H9 (cell line): Measurements from ENCODE around the gene ZNF451. TPM values are rescaled to one million over a fixed set of nuclear protein-coding genes. Genes with fewer than 3 reads are reported as not detected.

Experiments
- DNase-seq: peaks from one replicate; pipeline ENCODE4 v3.0.0-alpha.2; 2017
- H2AFZ ChIP-seq: one replicate; pipeline ENCODE4 v1.6.1; 2013; ENCODE audit warnings: mild to moderate bottlenecking, low read length, control low read depth, moderate library complexity
- H2AK5ac ChIP-seq: 2 replicates; pipeline ENCODE4 v1.6.1; 2013; ENCODE audit warnings: low read length, control low read depth, mixed read lengths; ENCODE audit not compliant: insufficient read length
- H2BK120ac ChIP-seq: one replicate; pipeline ENCODE4 v1.6.1; 2013; ENCODE audit warnings: low read depth, mild to moderate bottlenecking, low read length, control low read depth, inconsistent platforms; ENCODE audit not compliant: poor library complexity, severe bottlenecking
- H2BK12ac ChIP-seq: 2 replicates; pipeline ENCODE4 v1.6.1; 2013; ENCODE audit warnings: low read length, control low read depth, mixed read lengths, low read depth; ENCODE audit not compliant: insufficient read length
- H2BK15ac ChIP-seq: 2 replicates; pipeline ENCODE4 v1.6.1; 2013; ENCODE audit warnings: low read depth, low read length, control low read depth
- H2BK20ac ChIP-seq: one replicate; pipeline ENCODE4 v1.6.1; 2013; ENCODE audit warnings: low read depth, mild to moderate bottlenecking, low read length, control low read depth, inconsistent platforms; ENCODE audit not compliant: poor library complexity, severe bottlenecking
- H2BK5ac ChIP-seq: 2 replicates; pipeline ENCODE4 v1.6.1; 2013; ENCODE audit warnings: low read length, control low read depth, mixed read lengths; ENCODE audit not compliant: insufficient read length
- H3K14ac ChIP-seq: 2 replicates; pipeline ENCODE4 v1.6.1; 2013; ENCODE audit warnings: low read length, control low read depth; ENCODE audit not compliant: insufficient read depth
- H3K18ac ChIP-seq: 2 replicates; pipeline ENCODE4 v1.6.1; 2013; ENCODE audit warnings: low read depth, mild to moderate bottlenecking, mixed read lengths, low read length, control low read depth; ENCODE audit not compliant: insufficient read length
- H3K23ac ChIP-seq: 2 replicates; pipeline ENCODE4 v1.6.1; 2013; ENCODE audit warnings: low read length, control low read depth, mixed read lengths, low read depth; ENCODE audit not compliant: insufficient read length
- H3K23me2 ChIP-seq: 2 replicates; pipeline ENCODE4 v1.6.1; 2013; ENCODE audit warnings: low read depth, mild to moderate bottlenecking, mixed read lengths, low read length, control low read depth; ENCODE audit not compliant: insufficient read length, poor library complexity, severe bottlenecking
- H3K27ac ChIP-seq: 2 replicates; pipeline ENCODE4 v1.5.1; 2013; ENCODE audit warnings: low read length, control low read depth, mixed read lengths, low read depth; ENCODE audit not compliant: insufficient read length
- H3K27me3 ChIP-seq: 2 replicates; pipeline ENCODE4 v1.6.1; 2013; ENCODE audit warnings: low read length, control low read depth, inconsistent platforms; ENCODE audit not compliant: insufficient read depth
- H3K4ac ChIP-seq: 2 replicates; pipeline ENCODE4 v1.6.1; 2013; ENCODE audit warnings: low read depth, mild to moderate bottlenecking, control low read depth, inconsistent platforms, low read length, moderate library complexity
- H3K4me1 ChIP-seq: 2 replicates; pipeline ENCODE4 v1.6.1; 2013; ENCODE audit warnings: low read length, control low read depth, inconsistent platforms; ENCODE audit not compliant: insufficient read depth
- H3K4me2 ChIP-seq: 2 replicates; pipeline ENCODE4 v1.6.1; 2013; ENCODE audit warnings: low read length, control low read depth, mixed read lengths; ENCODE audit not compliant: insufficient read length, insufficient read depth
- H3K56ac ChIP-seq: 2 replicates; pipeline ENCODE4 v1.6.1; 2013; ENCODE audit warnings: low read depth, mild to moderate bottlenecking, mixed read lengths, low read length, control low read depth; ENCODE audit not compliant: insufficient read length
- H3K79me1 ChIP-seq: 2 replicates; pipeline ENCODE4 v1.6.1; 2013; ENCODE audit warnings: low read depth, mild to moderate bottlenecking, moderate library complexity, low read length, control low read depth, inconsistent platforms; ENCODE audit not compliant: insufficient read depth, poor library complexity, severe bottlenecking
- H3K79me2 ChIP-seq: 2 replicates; pipeline ENCODE4 v1.6.1; 2013; ENCODE audit warnings: low read length, control low read depth, inconsistent platforms; ENCODE audit not compliant: insufficient read depth
- H3K9ac ChIP-seq: 2 replicates; pipeline ENCODE4 v1.6.1; 2013; ENCODE audit warnings: low read length, control low read depth, mixed read lengths; ENCODE audit not compliant: insufficient read length; ENCODE audit errors: extremely low read depth
- H3K9me3 ChIP-seq: one replicate; pipeline ENCODE4 v1.6.1; 2013; ENCODE audit warnings: low read depth, low read length, inconsistent platforms; ENCODE audit not compliant: control insufficient read depth
- H3T11ph ChIP-seq: one replicate; pipeline ENCODE4 v1.6.1; 2013; ENCODE audit warnings: mild to moderate bottlenecking, low read length, control low read depth, inconsistent platforms
- H4K20me1 ChIP-seq: one replicate; pipeline ENCODE4 v1.6.1; 2013; ENCODE audit not compliant: control insufficient read depth, insufficient read length, insufficient read depth
- H4K5ac ChIP-seq: 2 replicates; pipeline ENCODE4 v1.6.1; 2013; ENCODE audit warnings: low read depth, mild to moderate bottlenecking, mixed read lengths, low read length, control low read depth; ENCODE audit not compliant: insufficient read length
- H4K8ac ChIP-seq: replicated peaks from 2 replicates; pipeline ENCODE4 v1.6.1; 2013; ENCODE audit warnings: low read length, control low read depth, mixed read lengths, low read depth; ENCODE audit not compliant: insufficient read length
- H4K91ac ChIP-seq: 2 replicates; pipeline ENCODE4 v1.6.1; 2013; ENCODE audit warnings: low read depth, mild to moderate bottlenecking, moderate library complexity, mixed read lengths, low read length, control low read depth; ENCODE audit not compliant: insufficient read length
- H3K27ac Mint-ChIP-seq, 3 experiments: 2 replicates in 2 of 3; 3 replicates in 1 of 3; pipeline ENCODE4 v1.8.0; 2020 to 2021; ENCODE audit warnings: mixed read lengths in 3 of 3, mild to moderate bottlenecking in 1 of 3, moderate library complexity in 1 of 3
- H3K27me3 Mint-ChIP-seq: 2 replicates; pipeline ENCODE4 v1.8.0; 2021; ENCODE audit warnings: low read depth, mild to moderate bottlenecking, moderate library complexity, mixed read lengths
- H3K36me3 Mint-ChIP-seq, 3 experiments: 2 replicates in 2 of 3; 3 replicates in 1 of 3; pipeline ENCODE4 v1.8.0; 2020 to 2021; ENCODE audit warnings: low read depth in 3 of 3, mixed read lengths in 3 of 3; ENCODE audit not compliant: insufficient read depth in 1 of 3
- H3K4me1 Mint-ChIP-seq, 2 experiments: 2 replicates each; pipeline ENCODE4 v1.8.0; 2020; ENCODE audit warnings: mixed read lengths in 2 of 2
- H3K4me3 Mint-ChIP-seq, 2 experiments: 2 replicates in 1 of 2; 3 replicates in 1 of 2; pipeline ENCODE4 v1.8.0; 2020 to 2021; ENCODE audit warnings: mild to moderate bottlenecking in 2 of 2, mixed read lengths in 2 of 2, moderate library complexity in 1 of 2
- H3K9me3 Mint-ChIP-seq, 2 experiments: 2 replicates in 1 of 2; 3 replicates in 1 of 2; pipeline ENCODE4 v1.8.0; 2020; ENCODE audit warnings: mild to moderate bottlenecking in 2 of 2, mixed read lengths in 2 of 2, moderate library complexity in 1 of 2
- CTCF ChIP-seq: fragments of 200-600 bp; sonication (generic); conservative IDR thresholded peaks from 3 replicates; pipeline ENCODE4 v1.8.0; 2021; ENCODE audit warnings: antibody characterized with exemption, mild to moderate bottlenecking
- WGBS: extraction: QIAGEN DNeasy Blood & Tissue Kit; methylation state at CpG from one replicate; pipeline ENCODE4 v1.1.7; 2013; ENCODE audit warnings: missing lambda C conversion rate, low lambda C conversion rate, mixed read lengths; ENCODE audit not compliant: insufficient read length; ENCODE audit errors: extremely low coverage; 5-methylcytosine and 5-hydroxymethylcytosine counted together
- total RNA-seq: library from RNA; stranded (reverse); gene quantifications from 2 replicates; pipeline ENCODE4 v1.2.1, GENCODE V29; 2021

The ZNF451 gene
- total RNA-seq, 1 experiment from 2014 or later, result 71.2 TPM

GRCh38 chr6:57108691-57109090 is 18.7 kb downstream of the ZNF451 start:
- Histone ChIP-seq H4K91ac (no peak overlapping the region), H3K14ac (no peak overlapping the region), H3K9me3 (no peaks in the 10 kb centered on the region), H3K4me1 (peaks cover 3% of the 10 kb centered on the region), H2BK5ac (no peak overlapping the region), H2BK20ac (no peak overlapping the region), H3K4ac (no peak overlapping the region), H2AFZ (no peak overlapping the region), H3K23me2 (no peaks in the 10 kb centered on the region), H3K27ac (no peak overlapping the region), H2BK12ac (no peak overlapping the region), H3K9ac (no peak overlapping the region), H4K20me1 (no peaks in the 10 kb centered on the region), H3K79me2 (peaks cover 2% of the 10 kb centered on the region; the same call in 1 of the 2 replicates), H3K56ac (no peak overlapping the region), H3K23ac (no peak overlapping the region), H3T11ph (no peak overlapping the region), H4K8ac (no peak overlapping the region), H2AK5ac (no peak overlapping the region), H3K79me1 (no peaks in the 10 kb centered on the region), H3K4me2 (no peak overlapping the region), H4K5ac (no peak overlapping the region), H3K27me3 (no peaks in the 10 kb centered on the region; the same call in 1 of the 2 replicates), H2BK15ac (no peak overlapping the region), H3K18ac (no peak overlapping the region), H2BK120ac (no peak overlapping the region)
- no peak for TF ChIP-seq CTCF
- Mint-ChIP-seq H3K36me3 (peaks cover 6 to 12% (median 12%) of the 10 kb centered on the region in 3 experiments; a peak in 5 of 7 replicates), H3K4me1 (peaks cover 11 to 20% of the 10 kb centered on the region in 2 experiments), H3K9me3 (no peaks in the 10 kb centered on the region; a peak in 1 of 5 replicates), H3K27me3 (no peaks in the 10 kb centered on the region), H3K4me3 (no peak overlapping the region), H3K27ac (no peak overlapping the region)
- WGBS, result no CpG with 5 or more reads among the region's 1 CpG
- DNase-seq, result no peak
